HK-2 (cell line): ENCODE measurements around the gene ZGRF1.
"Not testable (repeated sequence)": the region's sequence is repeated elsewhere in the genome, so short reads cannot be mapped to it uniquely, and the experiment has no call there.

Experiments
- DNase-seq: peaks from one replicate; pipeline ENCODE4 v3.0.0-alpha.2; 2018; ENCODE audit not compliant: unreplicated experiment

The ZGRF1 gene

GRCh38 chr4:112636688-112637551, at the start of gene ZGRF1, which contains the start of gene LARP7:
TSS of gene ZGRF1 (minus strand) at chr4:112636909. CDS start at chr4:112633176, 3,733 bp downstream.
TSS of gene LARP7 (plus strand) at chr4:112637143. CDS start at chr4:112644670, 7,527 bp downstream.
- DNase-seq, result peak; percentile 97

- DNase-seq, result no peak
These were observed 44.3 kb upstream of the ZGRF1 start for GRCh38 chr4:112680996-112681395.

DNA sequence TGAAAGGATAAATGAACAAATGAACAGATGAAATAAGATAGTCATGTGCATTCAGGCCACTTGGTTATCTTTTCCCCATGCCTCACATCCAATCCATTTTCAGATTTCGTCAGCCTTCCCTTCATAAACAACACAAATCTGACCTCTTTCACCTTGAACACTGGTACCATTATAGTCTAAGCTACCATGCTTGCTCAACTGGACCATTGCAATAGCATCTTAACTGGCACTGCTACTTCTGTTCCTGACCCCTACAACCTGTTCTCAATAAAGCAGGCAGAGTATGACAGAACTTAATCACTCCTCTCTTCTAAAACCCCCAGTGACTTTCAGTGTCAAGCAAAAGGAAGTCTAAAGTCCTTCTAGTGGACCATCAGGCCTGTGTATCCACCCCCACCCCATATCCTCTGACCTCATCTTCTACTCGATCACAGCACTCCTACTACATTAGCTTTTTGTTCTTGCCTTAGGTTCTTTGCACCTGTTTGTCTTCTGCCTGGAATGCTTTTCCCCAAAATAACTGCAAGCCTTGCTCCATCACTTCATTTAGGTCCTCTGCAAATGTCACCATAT, 40.9 kb upstream of the ZGRF1 start:
- no peak for DNase-seq

DNA sequence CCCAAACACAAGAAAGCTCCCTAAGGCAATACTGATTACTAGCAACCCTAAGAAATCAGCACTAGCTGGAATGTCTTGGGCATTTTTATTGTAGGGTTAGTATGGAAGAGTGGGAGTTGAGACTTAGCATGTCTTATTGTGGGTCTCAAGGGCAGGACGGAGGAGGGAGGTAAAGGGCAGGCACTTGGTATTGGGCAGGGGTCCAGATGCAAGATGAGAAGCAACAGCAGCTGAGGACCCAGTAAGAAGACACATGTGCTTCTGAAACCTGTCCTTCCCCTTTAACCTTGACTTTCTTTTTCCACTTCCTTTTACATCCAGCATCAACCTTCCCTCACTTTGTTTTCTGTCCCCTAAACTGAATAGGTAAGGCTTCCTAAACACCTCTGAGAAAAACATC, 37.7 kb upstream of the ZGRF1 start:
- DNase-seq, result no peak

- DNase-seq, result no peak
These were observed 37.0 kb upstream of the ZGRF1 start for GRCh38 chr4:112673686-112674085.

GRCh38 chr4:112673076-112673475, 36.4 kb upstream of the ZGRF1 start:
- DNase-seq, result no peak

GRCh38 chr4:112668131-112668530, 31.4 kb upstream of the ZGRF1 start:
- no peak for DNase-seq

DNA sequence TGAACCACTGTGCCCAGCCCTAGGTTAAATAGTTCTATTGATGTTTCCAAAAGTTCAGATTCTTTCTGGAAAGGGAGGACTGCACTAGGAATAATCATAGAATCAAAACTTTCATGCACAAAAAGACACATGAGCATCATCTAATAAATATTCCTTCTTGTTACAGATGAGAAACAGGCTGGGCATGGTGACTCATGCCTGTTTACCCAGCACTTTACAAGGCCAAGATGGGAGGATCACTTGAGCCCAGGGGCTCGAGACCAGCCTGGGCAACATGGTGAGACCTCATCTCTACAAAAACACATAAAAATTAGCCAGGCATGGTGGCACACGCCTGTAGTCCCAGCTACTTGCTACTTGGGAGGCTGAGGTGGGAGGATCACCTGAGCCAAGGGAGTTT, 27.9 kb upstream of the ZGRF1 start:
- DNase-seq, result no peak

DNA sequence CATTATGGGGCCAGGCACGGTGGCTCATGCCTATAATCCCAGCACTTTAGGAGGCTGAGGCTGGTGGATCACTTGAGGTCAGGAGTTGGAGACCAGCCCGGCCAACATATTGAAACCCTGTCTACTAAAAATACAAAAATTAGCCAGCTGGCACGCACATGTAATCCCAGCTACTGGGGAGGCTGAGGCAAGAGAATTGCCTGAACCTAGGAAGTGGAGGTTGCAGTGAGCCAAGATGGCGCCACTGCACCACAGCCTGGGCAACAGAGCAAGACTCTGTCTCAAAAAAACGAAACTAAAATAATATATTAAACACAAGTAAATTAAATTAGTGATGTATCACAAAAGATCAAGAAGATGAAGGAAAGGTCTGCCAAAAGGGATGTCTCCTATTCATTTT, 19.4 kb upstream of the ZGRF1 start:
- not testable (repeated sequence) for DNase-seq

GRCh38 chr4:112655270-112655669, 18.6 kb upstream of the ZGRF1 start:
- no peak for DNase-seq

DNA sequence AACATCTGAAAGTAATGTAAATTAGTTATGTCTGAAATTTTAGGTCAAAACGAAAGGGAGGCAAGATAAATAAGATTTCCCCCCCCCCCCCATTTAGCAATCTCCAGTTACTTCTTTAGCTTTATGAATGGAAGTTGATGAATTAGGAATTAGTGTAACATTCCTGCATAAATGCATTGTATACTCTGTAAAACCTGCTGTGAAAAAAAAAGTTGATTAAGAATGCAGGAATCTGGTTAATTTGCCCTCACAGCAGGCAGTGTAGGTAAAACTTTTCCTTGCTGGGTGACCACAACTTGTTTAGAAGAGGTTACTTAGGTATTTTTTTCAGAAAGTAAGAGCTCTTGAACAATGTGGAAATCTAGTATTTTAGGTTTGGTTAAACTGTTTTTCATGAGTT, 15.5 kb upstream of the ZGRF1 start:
- DNase-seq, result no peak

DNA sequence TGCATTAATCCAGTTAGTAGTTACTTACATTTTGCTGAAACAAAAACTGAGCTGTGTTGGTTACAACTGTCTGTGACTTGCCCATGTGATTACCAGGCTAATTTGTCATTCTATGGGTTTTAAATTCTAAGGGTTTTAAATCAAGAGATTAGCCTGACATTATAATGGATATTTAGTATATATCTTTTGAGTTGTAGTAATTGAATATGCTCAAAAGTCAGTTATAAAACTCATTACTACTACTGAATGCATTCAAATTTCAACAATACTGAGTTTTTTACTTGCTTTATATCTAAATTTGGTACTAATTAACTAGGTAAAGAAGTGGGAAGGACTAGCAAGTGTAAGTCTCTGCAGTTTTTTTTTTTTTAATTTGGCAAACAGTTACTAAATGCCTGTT, 14.9 kb upstream of the ZGRF1 start:
- DNase-seq, result no peak

- DNase-seq, result no peak
These were observed 13.6 kb upstream of the ZGRF1 start for GRCh38 chr4:112650332-112650731.

DNA sequence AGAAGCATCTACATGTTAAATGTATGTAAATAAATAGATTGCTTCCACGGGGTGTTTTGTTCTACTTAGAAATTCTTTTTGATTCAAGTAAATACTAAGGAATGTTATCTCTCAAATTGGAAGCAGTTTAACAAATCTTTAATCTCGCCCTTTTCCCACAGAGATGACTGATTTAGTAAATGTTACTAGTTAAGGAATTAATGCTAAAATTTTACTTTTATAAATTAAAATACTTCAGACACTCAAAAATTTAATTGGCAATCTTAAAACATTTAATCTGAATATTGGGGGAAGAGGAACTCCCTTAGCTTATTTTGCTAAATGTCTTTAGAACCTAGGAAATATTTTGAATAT, 12.3 kb upstream of the ZGRF1 start:
- DNase-seq, result no peak

GRCh38 chr4:112648263-112649054, 11.8 kb upstream of the ZGRF1 start:
- no peak for DNase-seq

- no peak for DNase-seq
These were observed 11.1 kb upstream of the ZGRF1 start for GRCh38 chr4:112647785-112648184.

DNA sequence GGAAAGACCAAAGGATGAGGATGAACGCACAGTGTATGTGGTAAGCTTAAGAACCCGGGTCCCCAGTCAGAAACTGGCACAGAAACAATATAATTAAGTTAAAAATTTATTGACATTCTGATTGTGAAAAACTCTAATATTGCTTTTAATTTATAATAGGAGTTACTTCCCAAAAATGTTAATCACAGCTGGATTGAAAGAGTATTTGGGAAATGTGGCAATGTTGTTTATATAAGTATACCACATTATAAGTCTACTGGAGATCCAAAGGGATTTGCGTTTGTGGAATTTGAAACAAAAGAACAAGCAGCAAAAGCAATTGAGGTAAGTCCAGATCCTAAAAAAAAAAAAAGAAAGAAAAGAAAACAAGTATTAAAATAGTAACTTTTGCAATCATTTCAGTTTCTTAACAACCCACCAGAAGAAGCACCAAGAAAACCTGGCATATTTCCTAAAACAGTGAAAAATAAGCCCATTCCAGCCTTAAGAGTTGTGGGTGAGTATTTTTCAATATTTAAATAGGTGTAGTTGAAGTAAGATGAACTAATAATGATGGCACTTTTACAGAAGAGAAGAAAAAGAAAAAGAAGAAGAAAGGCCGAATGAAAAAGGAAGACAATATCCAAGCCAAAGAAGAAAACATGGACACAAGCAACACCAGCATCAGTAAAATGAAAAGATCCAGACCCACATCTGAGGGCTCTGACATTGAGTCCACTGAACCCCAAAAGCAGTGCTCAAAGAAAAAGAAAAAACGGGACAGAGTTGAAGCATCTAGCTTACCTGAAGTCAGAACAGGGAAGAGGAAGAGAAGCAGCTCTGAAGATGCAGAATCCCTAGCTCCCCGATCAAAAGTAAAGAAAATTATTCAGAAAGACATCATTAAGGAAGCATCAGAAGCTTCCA, 10.2 kb upstream of the ZGRF1 start:
- no peak for DNase-seq

DNA sequence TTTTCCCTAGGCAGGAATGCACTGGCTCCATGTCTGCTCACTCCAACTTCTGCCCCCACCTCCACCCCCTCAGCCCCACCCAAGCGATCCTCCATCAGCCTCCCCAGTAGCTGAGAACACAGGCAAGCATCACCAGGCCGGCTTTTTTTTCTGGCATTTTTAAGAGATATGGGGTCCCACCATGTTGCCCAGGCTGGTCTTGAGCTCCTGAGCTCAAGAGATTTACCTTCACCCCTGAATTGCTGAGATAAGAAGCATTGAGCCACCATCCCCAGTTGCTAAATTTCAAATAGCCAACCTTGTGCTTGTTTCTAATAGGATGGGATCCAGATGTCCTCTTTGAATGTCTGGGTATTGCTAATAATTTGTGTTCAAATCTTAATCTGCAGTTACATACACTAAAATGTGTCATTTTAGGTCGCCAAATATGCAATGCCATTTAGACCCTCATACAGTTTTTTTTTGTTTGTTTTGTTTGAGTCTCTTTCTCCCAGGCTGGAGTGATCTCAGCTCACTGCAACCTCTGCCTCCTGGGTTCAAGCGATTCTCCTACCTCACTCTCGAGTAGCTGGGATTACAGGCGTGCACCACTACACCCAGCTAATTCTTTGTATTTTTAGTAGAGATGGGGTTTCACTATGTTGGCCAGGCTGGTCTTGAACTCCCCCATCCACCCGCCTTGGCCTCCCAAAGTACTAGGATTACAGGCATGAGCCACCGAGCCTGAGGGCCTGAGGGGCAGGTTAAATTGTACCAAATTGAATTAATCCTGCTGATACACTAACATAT, 9.0 kb upstream of the ZGRF1 start:
- no peak for DNase-seq

DNA sequence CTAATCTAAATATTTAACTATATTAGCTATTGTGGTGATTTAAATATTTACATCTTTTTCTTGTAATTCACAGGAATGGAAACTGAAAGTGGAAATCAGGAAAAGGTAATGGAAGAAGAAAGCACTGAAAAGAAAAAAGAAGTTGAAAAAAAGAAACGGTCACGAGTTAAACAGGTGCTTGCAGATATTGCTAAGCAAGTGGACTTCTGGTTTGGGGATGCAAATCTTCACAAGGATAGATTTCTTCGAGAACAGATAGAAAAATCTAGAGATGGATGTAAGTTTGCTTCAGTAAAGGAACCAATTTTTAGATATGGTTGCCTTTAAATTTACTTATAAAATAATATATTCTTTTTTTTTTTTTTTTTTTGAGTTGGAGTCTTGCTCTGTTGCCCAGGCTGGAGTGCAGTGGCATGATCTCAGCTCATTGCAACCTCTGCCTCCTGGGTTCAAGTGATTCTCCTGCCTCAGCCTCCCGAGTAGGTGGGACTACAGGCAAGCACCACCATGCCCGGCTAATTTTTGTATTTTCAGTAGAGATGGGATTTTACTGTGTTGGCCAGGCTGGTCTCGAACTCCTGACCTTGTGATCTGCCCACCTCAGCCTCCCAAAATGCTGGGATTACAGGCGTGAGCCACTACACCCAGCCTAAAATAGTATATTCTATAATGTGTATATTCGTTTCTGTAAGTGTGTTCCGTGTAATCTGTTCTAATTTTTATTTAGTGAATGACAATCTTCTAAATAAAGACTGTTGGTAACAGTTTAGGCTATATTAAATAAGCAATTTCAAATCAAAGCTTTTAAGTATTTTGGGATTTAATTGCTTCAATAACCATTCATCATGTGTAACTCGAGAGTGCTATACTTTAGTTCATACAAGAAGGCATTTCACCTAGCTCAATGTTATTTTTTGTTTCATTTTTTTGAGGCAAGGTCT, 8.2 kb upstream of the ZGRF1 start:
- DNase-seq, result not testable (repeated sequence)

DNA sequence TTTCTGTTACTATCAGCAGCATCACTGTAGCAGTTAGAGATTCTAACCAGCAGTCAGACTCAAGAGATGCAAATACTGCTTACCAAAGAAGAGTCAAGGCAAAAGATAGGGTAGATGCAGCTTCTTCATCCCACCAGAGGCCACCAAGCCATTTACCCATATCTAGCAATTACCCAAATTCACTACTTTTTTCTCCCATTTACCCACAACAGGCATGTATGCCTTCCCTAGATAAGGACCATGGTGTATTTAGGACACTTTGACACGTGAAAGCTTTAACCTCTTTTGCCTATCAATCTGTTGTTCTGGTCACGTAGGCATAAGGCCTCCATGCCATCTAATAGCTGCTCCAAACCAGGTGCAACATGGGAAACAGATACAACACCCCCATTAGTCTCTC, 5.8 kb upstream of the ZGRF1 start:
- no peak for DNase-seq
